DND-41 (cell line): Measurements from ENCODE around the gene ANKRD13A.

ENCODE experiments used
- CTCF ChIP-seq: IDR thresholded peaks from 2 replicates; pipeline ENCODE4 v1.5.1; 2012; ENCODE audit warnings: borderline replicate concordance, low read length, moderate library complexity, mild to moderate bottlenecking; ENCODE audit not compliant: poor library complexity, severe bottlenecking; ENCODE audit errors: extremely low read depth
- EZH2 ChIP-seq: IDR thresholded peaks from 3 replicates; pipeline ENCODE4 v1.6.1; 2012; ENCODE audit warnings: borderline replicate concordance, low read depth, mild to moderate bottlenecking, moderate library complexity, low read length, inconsistent platforms; ENCODE audit not compliant: severe bottlenecking

- TF ChIP-seq CTCF (no peak), EZH2 (no peak)
Measured at GRCh38 chr12:109999983-110000505, 814 bp downstream of the ANKRD13A start.
